Suprapubic skin (tissue), 4 donors: ENCODE data around the gene YOD1. TPM values are rescaled to one million over a fixed set of nuclear protein-coding genes. Genes with fewer than 3 reads are reported as not detected.

Experiments
- DNase-seq, 2 donors: peaks; one replicate each; pipeline ENCODE4 v3.0.0-alpha.2; 2019; ENCODE audit warnings: low spot score in 2 of 2
- H3K27ac ChIP-seq: fragments of 200-600 bp; sonication (generic); one replicate; pipeline ENCODE4 v1.5.1; 2019
- H3K27me3 ChIP-seq: fragments of 200-600 bp; sonication (generic); one replicate; pipeline ENCODE4 v1.5.1; 2019
- H3K36me3 ChIP-seq: fragments of 200-600 bp; sonication (generic); one replicate; pipeline ENCODE4 v1.5.1; 2019
- H3K4me1 ChIP-seq: fragments of 200-600 bp; sonication (generic); one replicate; pipeline ENCODE4 v1.5.1; 2019
- H3K4me3 ChIP-seq: fragments of 200-600 bp; sonication (generic); one replicate; pipeline ENCODE4 v1.5.1; 2019; ENCODE audit warnings: mild to moderate bottlenecking
- H3K9me3 ChIP-seq: fragments of 200-600 bp; sonication (generic); one replicate; pipeline ENCODE4 v1.5.1; 2019
- EP300 ChIP-seq: sonication (generic); formaldehyde crosslinking; IDR thresholded peaks from one replicate; pipeline ENCODE4 v1.6.1; 2017; ENCODE audit warnings: antibody characterized with exemption
- POLR2A ChIP-seq, 2 donors: fragments of 450-650 bp; IDR thresholded peaks; one replicate each; pipeline ENCODE4 v1.6.1; 2017; ENCODE audit warnings: antibody characterized with exemption in 2 of 2, mild to moderate bottlenecking in 2 of 2, moderate library complexity in 2 of 2
- POLR2AphosphoS5 ChIP-seq, 3 donors: sonication (generic); formaldehyde crosslinking; IDR thresholded peaks; one replicate each; pipeline ENCODE4 v1.6.1; 2017; ENCODE audit warnings: antibody characterized with exemption in 3 of 3
- WGBS: methylation state at CpG from one replicate; pipeline ENCODE4 v1.1.5; 2018; 5-methylcytosine and 5-hydroxymethylcytosine counted together
- total RNA-seq, 4 donors: library from RNA; depleted of rRNA; stranded (reverse); fragments of >200 nt; gene quantifications; one replicate each; pipeline ENCODE4 v1.1.0, GENCODE V29; 2016
- TF ChIP-seq, protein P1 (sequence below), 2 donors: fragments of 200-600 bp in 1 of 2; fragments of 450-650 bp in 1 of 2; sonication (generic) in 1 of 2; IDR thresholded peaks; one replicate each; pipeline ENCODE4 v1.5.1; 2016 to 2019; ENCODE audit warnings: antibody characterized with exemption in 2 of 2, mild to moderate bottlenecking in 1 of 2, moderate library complexity in 1 of 2

Gene YOD1
- total RNA-seq, 4 donors from 2014 or later: 20.4 to 63.6 (median 42.8) TPM

DNA sequence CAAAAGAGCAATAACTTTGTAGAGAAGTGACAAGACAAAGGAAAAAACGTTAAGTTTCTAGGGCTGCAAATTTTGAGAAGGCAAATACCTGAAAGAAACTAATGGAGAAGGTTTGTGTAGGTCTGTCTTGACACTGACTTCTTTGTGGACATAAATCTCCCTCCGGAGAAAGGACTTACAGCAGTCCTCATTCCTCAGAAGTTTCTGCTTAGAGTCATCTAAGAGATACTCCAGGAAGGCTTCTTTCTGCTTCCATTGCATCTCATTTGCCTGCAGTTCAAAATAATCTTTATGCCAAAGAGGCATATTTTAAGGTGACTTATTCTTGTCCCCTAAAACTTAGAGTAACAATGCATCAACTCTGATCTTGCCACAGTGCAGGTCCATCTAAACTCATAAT, 33.2 kb upstream of the YOD1 start:
- no peak for DNase-seq
- Histone ChIP-seq H3K9me3 (no peaks in the 10 kb centered on the region), H3K27ac (no peak overlapping the region), H3K4me1 (peaks cover 6% of the 10 kb centered on the region), H3K4me3 (no peak overlapping the region), H3K36me3 (no peaks in the 10 kb centered on the region), H3K27me3 (no peaks in the 10 kb centered on the region)
- TF ChIP-seq POLR2AphosphoS5 (IDR thresholded peaks at IDR 0.05): no peak
- TF ChIP-seq, protein P1, sequence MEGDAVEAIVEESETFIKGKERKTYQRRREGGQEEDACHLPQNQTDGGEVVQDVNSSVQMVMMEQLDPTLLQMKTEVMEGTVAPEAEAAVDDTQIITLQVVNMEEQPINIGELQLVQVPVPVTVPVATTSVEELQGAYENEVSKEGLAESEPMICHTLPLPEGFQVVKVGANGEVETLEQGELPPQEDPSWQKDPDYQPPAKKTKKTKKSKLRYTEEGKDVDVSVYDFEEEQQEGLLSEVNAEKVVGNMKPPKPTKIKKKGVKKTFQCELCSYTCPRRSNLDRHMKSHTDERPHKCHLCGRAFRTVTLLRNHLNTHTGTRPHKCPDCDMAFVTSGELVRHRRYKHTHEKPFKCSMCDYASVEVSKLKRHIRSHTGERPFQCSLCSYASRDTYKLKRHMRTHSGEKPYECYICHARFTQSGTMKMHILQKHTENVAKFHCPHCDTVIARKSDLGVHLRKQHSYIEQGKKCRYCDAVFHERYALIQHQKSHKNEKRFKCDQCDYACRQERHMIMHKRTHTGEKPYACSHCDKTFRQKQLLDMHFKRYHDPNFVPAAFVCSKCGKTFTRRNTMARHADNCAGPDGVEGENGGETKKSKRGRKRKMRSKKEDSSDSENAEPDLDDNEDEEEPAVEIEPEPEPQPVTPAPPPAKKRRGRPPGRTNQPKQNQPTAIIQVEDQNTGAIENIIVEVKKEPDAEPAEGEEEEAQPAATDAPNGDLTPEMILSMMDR (IDR thresholded peaks at IDR 0.05): no peak
- no peak for TF ChIP-seq POLR2A (IDR thresholded peaks at IDR 0.05)
- TF ChIP-seq EP300: no peak
- WGBS: 45% methylated on average over 2 of the region's 2 CpGs

DNA sequence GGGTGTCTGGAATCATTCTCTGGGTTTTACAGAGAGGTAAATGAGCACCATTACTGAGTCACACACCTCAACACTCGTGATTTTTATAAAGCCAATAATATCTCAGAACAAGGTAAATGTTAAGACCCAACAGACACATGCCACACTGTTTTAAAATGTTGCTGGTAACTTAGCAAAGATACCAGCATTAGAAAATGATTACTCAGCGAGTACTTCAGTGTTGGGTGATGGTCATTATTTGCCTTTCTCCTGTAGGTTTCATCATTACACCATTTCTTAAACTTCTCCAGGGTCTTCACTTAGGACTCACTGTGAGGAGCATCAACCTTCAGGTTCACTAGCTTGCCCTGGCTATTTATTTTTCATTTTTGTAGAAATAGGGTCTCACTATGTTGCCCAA, 30.8 kb upstream of the YOD1 start:
- no peaks in the 10 kb centered on the region for H3K9me3 ChIP-seq

DNA sequence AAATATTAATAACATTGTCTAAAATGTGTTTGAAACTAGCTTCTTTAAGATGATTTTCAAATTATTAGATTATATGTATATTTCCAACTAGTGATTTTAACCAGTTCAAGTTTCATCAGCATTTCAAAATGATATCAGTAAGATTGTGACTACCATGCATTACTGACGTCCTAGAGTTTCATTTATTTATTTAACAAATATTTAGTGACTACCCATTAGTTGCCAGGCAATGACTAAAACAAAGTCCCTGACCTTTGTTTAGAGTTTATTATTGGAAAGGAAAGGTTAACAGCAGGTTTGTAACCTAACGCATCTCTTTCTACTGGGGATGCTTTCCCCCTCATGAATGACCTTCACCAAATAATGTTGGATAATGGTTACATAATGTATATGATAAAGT, 30.1 kb upstream of the YOD1 start:
- DNase-seq: no peak
- H3K4me3 ChIP-seq: no peak overlapping the region
- peaks cover 17% of the 10 kb centered on the region for H3K4me1 ChIP-seq
- no peaks in the 10 kb centered on the region for H3K27me3 ChIP-seq
- H3K36me3 ChIP-seq: no peaks in the 10 kb centered on the region
- 74% methylated on average over 2 of the region's 2 CpGs for WGBS
- TF ChIP-seq POLR2AphosphoS5 (IDR thresholded peaks at IDR 0.05) (no peak), EP300 (no peak), POLR2A (IDR thresholded peaks at IDR 0.05) (no peak)
- TF ChIP-seq, protein P1 (IDR thresholded peaks at IDR 0.05): no peak
- H3K27ac ChIP-seq: no peak overlapping the region
- H3K9me3 ChIP-seq: no peaks in the 10 kb centered on the region

More for the DNA sequence above, 30.8 kb upstream of the YOD1 start:
- Histone ChIP-seq H3K4me1 (peaks cover 14% of the 10 kb centered on the region), H3K27me3 (no peaks in the 10 kb centered on the region), H3K27ac (no peak overlapping the region), H3K36me3 (no peaks in the 10 kb centered on the region), H3K4me3 (no peak overlapping the region)
- WGBS: 90% methylated on average over 2 of the region's 2 CpGs
- no peak for DNase-seq
- TF ChIP-seq POLR2AphosphoS5 (IDR thresholded peaks at IDR 0.05): no peak
- no peak for TF ChIP-seq EP300
- no peak for TF ChIP-seq POLR2A (IDR thresholded peaks at IDR 0.05)
- TF ChIP-seq, protein P1 (IDR thresholded peaks at IDR 0.05): no peak

DNA sequence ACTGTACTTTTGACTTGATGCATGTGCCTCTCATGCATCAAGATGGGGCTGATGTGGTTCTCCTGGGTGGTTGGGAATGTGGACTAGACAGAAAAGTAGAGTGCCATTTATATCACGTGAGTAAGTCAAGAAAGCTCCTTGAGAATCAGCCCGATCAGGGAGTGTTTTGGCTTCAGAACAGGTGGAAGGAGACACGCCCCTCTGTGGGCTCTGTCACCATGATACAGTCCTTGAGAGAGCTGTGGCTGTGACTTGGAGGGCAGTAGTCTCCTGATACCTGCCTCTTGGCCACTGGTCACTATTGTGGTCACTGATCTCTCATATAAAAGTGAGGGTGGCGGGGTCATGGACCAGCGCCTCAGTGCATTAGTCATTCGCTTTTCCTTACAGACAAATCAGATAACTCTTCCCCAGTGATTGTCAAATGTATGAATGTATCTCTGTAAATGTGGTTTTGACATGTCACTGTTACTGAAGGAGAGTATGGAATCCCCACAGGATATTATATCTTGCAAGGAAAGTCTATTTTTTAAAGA, 28.8 kb upstream of the YOD1 start:
- Histone ChIP-seq H3K9me3 (no peaks in the 10 kb centered on the region), H3K27me3 (no peaks in the 10 kb centered on the region), H3K4me3 (no peak overlapping the region), H3K36me3 (no peaks in the 10 kb centered on the region), H3K4me1 (peaks cover 19% of the 10 kb centered on the region), H3K27ac (no peak overlapping the region)
- TF ChIP-seq POLR2A (IDR thresholded peaks at IDR 0.05) (no peak), POLR2AphosphoS5 (IDR thresholded peaks at IDR 0.05) (no peak), EP300 (no peak)
- TF ChIP-seq, protein P1 (IDR thresholded peaks at IDR 0.05): no peak
- DNase-seq: no peak
- 70% methylated on average over 6 of the region's 6 CpGs for WGBS

DNA sequence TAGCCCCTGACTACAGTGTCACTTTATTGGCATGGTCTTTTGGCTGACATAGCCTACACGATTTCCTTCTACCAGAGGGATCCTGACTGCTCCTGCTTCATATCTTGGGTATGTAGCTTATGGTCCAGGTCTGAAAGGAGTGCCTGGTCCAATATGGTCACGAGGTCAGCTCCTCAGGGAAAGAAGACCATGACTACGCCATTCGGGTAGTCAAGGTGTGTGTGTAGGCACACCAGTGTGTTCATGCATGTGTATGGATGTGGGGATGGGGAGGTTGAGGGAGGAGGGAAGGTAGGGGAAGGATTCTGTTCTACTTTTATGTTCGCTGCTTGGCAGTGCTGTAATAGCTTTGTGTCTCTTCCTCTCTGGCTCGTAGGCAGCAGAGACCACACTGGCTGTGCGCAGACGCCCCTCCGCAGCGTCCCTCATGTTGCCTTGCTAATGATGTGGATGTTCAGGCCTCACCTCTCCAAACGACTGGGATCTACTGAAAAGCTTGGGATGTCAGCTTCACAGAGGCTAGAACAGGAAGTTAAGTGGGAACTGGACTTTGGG, 27.6 kb upstream of the YOD1 start:
- Histone ChIP-seq H3K4me3 (no peak overlapping the region), H3K27me3 (no peaks in the 10 kb centered on the region), H3K36me3 (no peaks in the 10 kb centered on the region), H3K4me1 (peaks cover 21% of the 10 kb centered on the region), H3K27ac (no peak overlapping the region), H3K9me3 (no peaks in the 10 kb centered on the region)
- TF ChIP-seq EP300 (no peak), POLR2AphosphoS5 (IDR thresholded peaks at IDR 0.05) (no peak), POLR2A (IDR thresholded peaks at IDR 0.05) (no peak)
- TF ChIP-seq, protein P1 (IDR thresholded peaks at IDR 0.05): no peak
- WGBS: 88% methylated on average over 11 of the region's 11 CpGs
- DNase-seq: no peak
